GM12891 (cell line): ENCODE data around the gene EFNA3.
"Not testable (repeated sequence)": the region's sequence is repeated elsewhere in the genome, so short reads cannot be mapped to it uniquely, and the experiment has no call there.

Experiments
- POLR2A ChIP-seq: IDR thresholded peaks from 2 replicates; pipeline ENCODE4 v1.6.1; 2011; ENCODE audit warnings: low read depth, low read length, control low read depth
- POLR2AphosphoS5 ChIP-seq: IDR thresholded peaks from 2 replicates; pipeline ENCODE4 v1.6.1; 2011; ENCODE audit warnings: low read depth, low read length, control low read depth
- POU2F2 ChIP-seq: IDR thresholded peaks from 2 replicates; pipeline ENCODE4 v1.6.1; 2011; ENCODE audit warnings: low read depth, mild to moderate bottlenecking, control low read depth, low read length, moderate library complexity
- TAF1 ChIP-seq: IDR thresholded peaks from 2 replicates; pipeline ENCODE4 v1.6.1; 2011; ENCODE audit warnings: low read depth, low read length, control low read depth

GRCh38 chr1:155118090-155118489, 39.5 kb downstream of the EFNA3 start:
- TF ChIP-seq POLR2A, POLR2AphosphoS5, TAF1, POU2F2: not testable (repeated sequence)
